HG03280 (cell line): ENCODE results near the gene RMC1.

Source experiments
- ATAC-seq: cut with Tn5 transposase; IDR thresholded peaks from one replicate; pipeline ENCODE4 v1.9.1; 2021; ENCODE audit warnings: mild to moderate bottlenecking, moderate library complexity; ENCODE audit not compliant: unreplicated experiment

RMC1 gene

DNA sequence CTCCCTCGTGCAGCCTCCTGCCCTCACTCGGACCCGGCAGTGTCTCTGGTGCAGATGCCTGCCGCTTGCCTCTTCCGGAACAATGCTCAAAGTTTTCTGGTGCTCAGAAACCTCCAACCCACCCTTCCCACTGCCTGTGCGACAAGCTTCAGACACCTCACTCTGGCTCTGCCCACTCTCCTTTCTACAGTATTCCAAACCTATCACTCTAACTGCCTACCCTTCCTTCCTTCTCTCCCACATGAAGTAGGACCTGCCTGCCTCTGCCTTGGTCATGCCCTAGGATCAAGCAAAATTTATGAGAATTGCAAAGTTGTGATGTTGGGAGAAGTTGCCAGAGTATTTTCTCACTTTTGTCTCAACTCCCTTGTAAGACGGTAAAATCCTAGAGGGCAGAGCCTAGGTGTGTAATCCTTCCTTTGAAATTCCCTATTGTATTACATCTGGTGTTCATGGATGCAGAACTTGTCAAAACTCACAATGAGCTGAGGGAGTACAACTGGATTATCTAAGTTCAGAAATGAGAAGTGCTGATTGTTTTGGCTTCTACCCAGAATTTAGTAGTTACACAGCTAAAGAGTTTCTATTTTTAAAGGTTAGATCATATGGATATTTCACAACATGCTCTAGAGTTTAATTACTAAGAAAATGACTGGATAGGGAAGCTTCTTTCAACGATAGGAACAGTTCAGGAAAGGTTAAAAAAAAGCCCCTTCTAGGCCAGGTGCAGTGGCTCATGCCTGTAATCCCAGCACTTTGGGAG is 75.8 kb downstream of the RMC1 start:
- no peak for ATAC-seq

DNA sequence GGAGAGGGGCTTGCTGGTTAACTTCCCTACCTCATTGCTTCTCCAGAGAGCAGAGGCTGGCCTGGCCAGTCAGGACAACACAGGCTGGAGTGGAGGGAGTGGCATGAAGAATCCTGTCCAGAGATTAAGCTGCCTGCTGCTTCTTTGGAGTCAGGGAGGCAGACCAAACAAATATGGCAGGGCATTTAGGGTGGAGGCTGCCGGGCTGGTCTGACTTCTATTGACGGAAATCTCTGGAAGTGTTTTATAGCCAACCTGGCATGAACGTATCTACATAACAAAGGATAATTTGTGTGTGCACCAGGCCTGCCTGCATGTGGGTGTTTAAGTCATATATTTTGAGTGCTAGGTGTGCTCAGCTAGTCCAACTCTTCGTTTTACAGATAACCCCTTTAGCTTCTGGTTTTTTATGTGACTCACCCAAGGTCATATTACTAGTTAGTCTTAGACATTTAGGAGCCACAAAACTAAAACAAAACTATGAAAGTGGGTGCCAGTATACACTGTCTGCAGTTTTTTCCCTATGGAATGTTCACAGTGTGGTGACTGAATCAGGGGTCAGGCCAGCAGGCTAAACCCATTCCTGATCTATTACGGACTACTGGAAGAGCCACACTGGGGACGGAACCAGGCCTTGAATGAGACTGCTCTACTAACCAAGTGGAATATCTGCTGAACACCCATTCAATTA is 77.5 kb downstream of the RMC1 start:
- no peak for ATAC-seq
